Brain microvascular endothelial cell (primary cell): ENCODE data around the gene REEP3.
"Not testable (repeated sequence)": the region's sequence is repeated elsewhere in the genome, so short reads cannot be mapped to it uniquely, and the experiment has no call there.

Experiments
- DNase-seq: peaks from one replicate; pipeline ENCODE4 v3.0.0-alpha.2; 2020
- H3K27ac ChIP-seq: fragments of 250-450 bp; sonication (Bioruptor Pico); 2 replicates; pipeline ENCODE4 v1.5.1; 2020; ENCODE audit warnings: mild to moderate bottlenecking, moderate library complexity
- H3K27me3 ChIP-seq: fragments of 250-450 bp; sonication (Bioruptor Pico); replicated peaks from 2 replicates; pipeline ENCODE4 v1.5.1; 2020; ENCODE audit warnings: mild to moderate bottlenecking
- H3K36me3 ChIP-seq: fragments of 250-450 bp; sonication (Bioruptor Pico); replicated peaks from 2 replicates; pipeline ENCODE4 v1.5.1; 2020; ENCODE audit warnings: mild to moderate bottlenecking
- H3K4me3 ChIP-seq: 2 replicates; pipeline ENCODE4 v1.5.1; 2011; ENCODE audit warnings: low read depth, mild to moderate bottlenecking, control low read depth, low read length, moderate library complexity
- in situ Hi-C: cut with HindIII; loops from 2 replicates; pipeline ENCODE4 v1.10.0; 2017; ENCODE audit warnings: low sequenced_read_pairs, low pct_ligation_motif_present
- TF ChIP-seq, protein P1 (sequence below): IDR thresholded peaks from 2 replicates; pipeline ENCODE4 v1.5.1; 2011; ENCODE audit warnings: low read depth, mild to moderate bottlenecking, moderate library complexity, low read length, control low read depth, inconsistent platforms; ENCODE audit errors: missing control alignments

REEP3 gene

DNA sequence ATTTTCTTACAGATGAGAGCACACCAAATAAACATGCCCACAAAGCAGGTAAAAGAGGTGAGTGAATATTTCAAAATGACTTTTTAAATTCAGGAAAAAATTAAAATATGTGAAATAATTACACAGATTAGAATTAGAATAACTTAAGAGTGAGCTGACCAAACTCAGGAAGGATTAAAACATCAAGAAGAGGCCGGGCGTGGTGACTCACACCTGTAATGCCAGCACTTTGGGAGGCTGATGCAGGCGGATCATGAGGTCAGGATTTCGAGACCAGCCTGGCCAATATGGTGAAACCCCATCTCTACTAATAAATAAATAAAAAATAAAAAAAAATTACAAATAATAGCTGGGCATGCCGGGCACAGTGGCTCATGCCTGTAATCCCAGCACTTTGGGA lies 140.1 kb downstream of the REEP3 start:
- no peak for DNase-seq
- Histone ChIP-seq H3K36me3 (no peaks in the 10 kb centered on the region), H3K27me3 (no peaks in the 10 kb centered on the region), H3K4me3 (no peak overlapping the region), H3K27ac (no peak overlapping the region)
- TF ChIP-seq, protein P1, sequence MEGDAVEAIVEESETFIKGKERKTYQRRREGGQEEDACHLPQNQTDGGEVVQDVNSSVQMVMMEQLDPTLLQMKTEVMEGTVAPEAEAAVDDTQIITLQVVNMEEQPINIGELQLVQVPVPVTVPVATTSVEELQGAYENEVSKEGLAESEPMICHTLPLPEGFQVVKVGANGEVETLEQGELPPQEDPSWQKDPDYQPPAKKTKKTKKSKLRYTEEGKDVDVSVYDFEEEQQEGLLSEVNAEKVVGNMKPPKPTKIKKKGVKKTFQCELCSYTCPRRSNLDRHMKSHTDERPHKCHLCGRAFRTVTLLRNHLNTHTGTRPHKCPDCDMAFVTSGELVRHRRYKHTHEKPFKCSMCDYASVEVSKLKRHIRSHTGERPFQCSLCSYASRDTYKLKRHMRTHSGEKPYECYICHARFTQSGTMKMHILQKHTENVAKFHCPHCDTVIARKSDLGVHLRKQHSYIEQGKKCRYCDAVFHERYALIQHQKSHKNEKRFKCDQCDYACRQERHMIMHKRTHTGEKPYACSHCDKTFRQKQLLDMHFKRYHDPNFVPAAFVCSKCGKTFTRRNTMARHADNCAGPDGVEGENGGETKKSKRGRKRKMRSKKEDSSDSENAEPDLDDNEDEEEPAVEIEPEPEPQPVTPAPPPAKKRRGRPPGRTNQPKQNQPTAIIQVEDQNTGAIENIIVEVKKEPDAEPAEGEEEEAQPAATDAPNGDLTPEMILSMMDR = no peak
- in situ Hi-C loops = no loop called here

DNA sequence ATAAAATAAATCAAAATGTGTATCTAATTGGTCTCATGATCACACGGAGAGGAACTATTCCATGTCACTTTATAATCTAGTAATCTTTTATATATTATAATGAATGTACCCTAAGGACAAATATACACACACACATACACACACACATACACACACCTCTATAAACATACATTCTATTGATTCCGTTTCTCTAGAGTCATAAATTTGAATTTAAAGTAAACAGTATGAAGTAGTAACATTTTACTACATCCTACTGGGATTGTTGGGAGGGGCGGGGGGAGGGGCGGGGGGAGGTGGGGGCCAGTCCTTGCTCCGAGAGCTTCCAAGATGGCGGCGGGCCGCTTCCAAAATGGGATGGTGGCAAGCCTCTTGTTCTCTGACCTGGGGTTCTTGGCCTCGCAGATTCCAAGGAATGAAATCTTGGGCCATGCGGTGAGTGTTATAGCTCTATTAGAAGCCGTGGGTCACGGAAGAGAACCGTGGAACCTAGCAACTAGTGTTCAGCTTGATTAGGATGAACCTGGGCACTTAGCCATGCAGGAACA lies 143.2 kb downstream of the REEP3 start:
- in situ Hi-C loops = no loop called here
- no peaks in the 10 kb centered on the region for H3K27me3 ChIP-seq
- no peak for DNase-seq
- H3K27ac ChIP-seq = no peak overlapping the region
- no peak overlapping the region for H3K4me3 ChIP-seq
- no peaks in the 10 kb centered on the region for H3K36me3 ChIP-seq
- TF ChIP-seq, protein P1 = no peak

DNA sequence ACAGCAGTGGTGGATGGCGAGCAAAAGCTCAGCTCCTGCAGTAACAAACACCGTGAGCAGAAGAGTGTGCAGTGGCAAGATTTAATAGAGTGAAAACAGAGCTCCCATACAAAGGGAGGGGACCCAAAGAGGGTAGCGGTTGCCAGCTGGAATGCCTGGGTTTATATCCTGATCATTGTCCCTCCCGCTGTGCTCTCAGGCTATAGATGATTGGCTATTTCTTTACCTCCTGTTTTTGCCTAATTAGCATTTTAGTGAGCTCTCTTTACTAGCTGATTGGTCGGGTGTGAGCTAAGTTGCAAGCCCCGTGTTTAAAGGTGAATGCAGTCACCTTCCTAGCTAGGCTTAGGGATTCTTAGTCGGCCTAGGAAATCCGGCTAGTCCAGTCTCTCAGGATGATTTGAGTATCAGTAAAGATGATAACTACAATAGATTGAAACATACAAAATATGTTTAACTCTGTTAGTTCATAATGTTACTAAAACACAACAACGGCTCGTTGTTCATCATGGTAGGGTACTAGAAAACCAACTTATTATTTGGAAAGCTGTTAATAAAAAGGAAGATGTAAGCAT lies 143.9 kb downstream of the REEP3 start:
- H3K36me3 ChIP-seq, H3K27ac ChIP-seq, in situ Hi-C loops, DNase-seq, H3K27me3 ChIP-seq, H3K4me3 ChIP-seq: not testable (repeated sequence)

DNA sequence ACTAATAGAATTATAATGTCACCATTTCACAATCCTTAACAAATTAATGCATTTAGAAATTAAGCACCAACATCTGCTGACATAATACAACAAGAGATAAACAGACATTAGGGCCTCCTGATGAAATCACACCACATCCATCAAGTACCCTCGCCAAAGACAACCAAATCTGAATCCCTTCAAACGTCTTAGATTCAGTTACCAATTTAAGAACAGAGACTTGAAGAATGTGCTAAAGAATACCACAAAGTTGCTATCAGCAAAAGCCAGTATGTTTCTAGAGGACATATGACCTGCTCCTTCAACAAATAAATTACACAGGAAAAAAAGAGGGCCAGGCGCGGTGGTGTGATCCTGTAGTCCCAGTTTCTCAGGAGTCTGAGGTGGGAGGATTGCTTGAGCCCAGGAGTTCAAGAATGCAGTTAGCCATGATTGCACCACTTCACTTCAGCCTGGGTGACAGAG lies 144.5 kb downstream of the REEP3 start:
- TF ChIP-seq, protein P1 = no peak
- Histone ChIP-seq H3K27ac (no peak overlapping the region), H3K27me3 (no peaks in the 10 kb centered on the region), H3K4me3 (no peak overlapping the region), H3K36me3 (no peaks in the 10 kb centered on the region)
- in situ Hi-C loops = no loop called here
- DNase-seq = no peak

DNA sequence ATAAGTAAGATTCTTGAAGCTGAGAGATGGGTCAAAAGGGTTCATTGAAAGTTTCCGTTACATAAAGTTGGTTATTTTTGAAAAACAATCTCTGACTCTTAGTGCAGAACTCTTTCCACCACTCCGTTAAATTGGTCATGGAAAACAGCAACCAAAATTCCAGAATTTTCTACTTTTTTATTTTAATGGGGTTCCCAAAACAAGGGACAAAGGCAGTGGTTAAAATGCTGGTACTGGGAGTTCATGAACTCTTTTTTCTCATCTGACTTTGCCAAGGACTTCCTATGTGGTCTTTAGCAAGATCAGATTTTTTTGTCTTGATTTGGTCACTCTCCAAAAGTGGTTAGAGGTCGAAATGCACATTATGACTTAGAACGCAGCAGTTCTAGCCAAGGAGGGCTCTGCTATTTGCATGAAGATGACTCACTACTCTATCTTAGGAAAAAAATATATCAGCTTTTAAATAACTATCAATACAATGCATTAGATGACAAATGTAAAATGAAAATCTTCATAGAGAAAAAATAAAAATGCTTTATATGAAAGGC lies 145.7 kb downstream of the REEP3 start:
- H3K36me3 ChIP-seq = no peaks in the 10 kb centered on the region
- no peaks in the 10 kb centered on the region for H3K27me3 ChIP-seq
- H3K4me3 ChIP-seq = no peak overlapping the region
- DNase-seq = peak; percentile 83
- TF ChIP-seq, protein P1 = no peak
- in situ Hi-C loops = no loop called here
- H3K27ac ChIP-seq = peak overlapping the region; percentile 54

DNA sequence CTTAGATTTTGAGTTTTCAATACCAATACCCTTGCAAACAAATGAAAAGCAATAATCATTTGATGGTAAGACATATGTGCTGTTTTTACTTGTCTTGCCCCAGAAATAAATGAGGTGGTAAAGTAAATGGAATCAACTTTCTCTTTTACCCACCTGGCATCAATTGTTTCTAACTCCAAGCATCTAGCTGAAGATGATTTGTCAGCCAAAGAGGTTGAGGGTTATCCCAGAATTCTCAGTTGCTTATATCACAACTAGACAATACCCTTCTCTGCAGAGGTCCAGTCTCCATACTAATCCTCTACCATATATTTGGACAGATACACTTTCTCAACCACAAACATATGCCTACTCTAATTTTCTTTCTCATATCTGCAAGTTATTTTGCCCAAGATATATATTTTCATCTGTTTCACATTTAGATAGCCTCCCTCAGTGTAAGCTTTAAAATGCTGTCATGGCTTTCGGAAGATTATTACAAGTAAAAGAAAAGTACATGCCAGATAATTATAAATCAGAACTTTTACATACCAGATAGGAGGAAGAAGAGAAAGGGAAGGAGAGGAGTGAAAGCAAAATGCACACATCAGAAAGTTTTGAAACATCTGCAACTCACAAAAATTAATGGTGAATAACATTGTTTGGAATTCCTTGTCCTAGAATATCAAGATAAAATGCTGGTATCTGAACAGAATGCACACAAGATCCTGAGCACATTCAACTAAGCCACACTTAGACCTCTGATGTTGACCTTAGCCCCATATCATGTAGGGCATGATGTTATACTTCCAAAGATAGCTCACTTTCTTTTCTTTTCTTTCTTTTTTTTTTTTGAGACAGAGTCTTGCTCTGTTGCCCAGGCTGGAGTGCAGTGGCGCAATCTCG lies 146.6 kb downstream of the REEP3 start:
- Histone ChIP-seq H3K27me3 (no peaks in the 10 kb centered on the region), H3K27ac (peak overlapping the region; percentile 4), H3K4me3 (no peak overlapping the region), H3K36me3 (no peaks in the 10 kb centered on the region)
- TF ChIP-seq, protein P1 = no peak
- no peak for DNase-seq
- in situ Hi-C loops = no loop called here
